Thyroid gland (tissue), 4 donors: ENCODE data around the gene LAMTOR3. TPM values are rescaled to one million over a fixed set of nuclear protein-coding genes. Genes with fewer than 3 reads are reported as not detected.
A peak's percentile ranks its signal among the peaks of the same experiment; 100 is the strongest.

ENCODE experiments used
- DNase-seq, 2 donors: peaks; one replicate each; pipeline ENCODE4 v3.0.0-alpha.2; 2019
- H3K27ac ChIP-seq, 3 donors: fragments of 200-600 bp; sonication (generic); 1 replicate in 2 of 3; 2 replicates in 1 of 3; pipeline ENCODE4 v1.5.1; 2016 to 2019; ENCODE audit warnings: mild to moderate bottlenecking in 1 of 3, moderate library complexity in 1 of 3
- H3K27me3 ChIP-seq: fragments of 200-600 bp; sonication (generic); one replicate; pipeline ENCODE4 v1.5.1; 2019
- H3K36me3 ChIP-seq, 2 donors: fragments of 200-600 bp; sonication (generic); one replicate each; pipeline ENCODE4 v1.5.1; 2016 to 2019
- H3K4me1 ChIP-seq, 2 donors: fragments of 200-600 bp; sonication (generic); one replicate each; pipeline ENCODE4 v1.5.1; 2017 to 2019
- H3K4me3 ChIP-seq, 3 donors: fragments of 200-600 bp; sonication (generic); replicated peaks in 1 of 3; 1 replicate in 2 of 3; 2 replicates in 1 of 3; pipeline ENCODE4 v1.5.1; 2016; ENCODE audit warnings: mild to moderate bottlenecking in 1 of 3
- H3K9me3 ChIP-seq: fragments of 200-600 bp; sonication (generic); one replicate; pipeline ENCODE4 v1.5.1; 2017
- POLR2A ChIP-seq, 2 donors: fragments of 450-650 bp; IDR thresholded peaks; one replicate each; pipeline ENCODE4 v1.6.1; 2017; ENCODE audit warnings: antibody characterized with exemption in 2 of 2, mild to moderate bottlenecking in 2 of 2, moderate library complexity in 1 of 2
- WGBS, 2 donors: methylation state at CpG; one replicate each; pipeline ENCODE4 v1.1.5; 2017; 5-methylcytosine and 5-hydroxymethylcytosine counted together
- intact Hi-C: fragments of 100-400 bp; cut with DNase I; formaldehyde crosslinking; loops from one replicate; pipeline ENCODE4 v1.15.1; 2023
- total RNA-seq, 4 donors: library from RNA; depleted of rRNA; stranded (reverse); fragments of >200 nt; gene quantifications; one replicate each; pipeline ENCODE4 v1.2.3, GENCODE V29; 2016
- TF ChIP-seq, protein P1 (sequence below), 6 experiments: fragments of 200-600 bp in 3 of 6; fragments of 450-650 bp in 3 of 6; sonication (generic) in 3 of 6; IDR thresholded peaks; one replicate each; pipeline ENCODE4 v1.5.1; 2016 to 2019; ENCODE audit warnings: antibody characterized with exemption in 6 of 6, mild to moderate bottlenecking in 2 of 6, inconsistent platforms in 1 of 6, moderate library complexity in 1 of 6

LAMTOR3 gene
- total RNA-seq, 4 donors from 2014 or later = 67.5 to 103 (median 86.1) TPM

- intact Hi-C loops = loop anchor here (5.0 kb wide), 2 partner anchors 54 to 331 kb away; partner anchors contain the start of genes DNAJB14 and TRMT10A
- peaks cover 8 to 15% of the 10 kb centered on the region in 2 donors for H3K4me1 ChIP-seq
- no peak for DNase-seq
- H3K4me3 ChIP-seq = peak overlapping the region in 1 of 3 donors; percentile 83
- no peak overlapping the region for H3K27ac ChIP-seq
- H3K27me3 ChIP-seq = no peaks in the 10 kb centered on the region
- 93 to 97% methylated on average over 8 of the region's 8 CpGs for WGBS, 2 donors
- H3K9me3 ChIP-seq = no peaks in the 10 kb centered on the region
- no peaks in the 10 kb centered on the region for H3K36me3 ChIP-seq
- no peak for TF ChIP-seq POLR2A (IDR thresholded peaks at IDR 0.05)
- TF ChIP-seq, protein P1, sequence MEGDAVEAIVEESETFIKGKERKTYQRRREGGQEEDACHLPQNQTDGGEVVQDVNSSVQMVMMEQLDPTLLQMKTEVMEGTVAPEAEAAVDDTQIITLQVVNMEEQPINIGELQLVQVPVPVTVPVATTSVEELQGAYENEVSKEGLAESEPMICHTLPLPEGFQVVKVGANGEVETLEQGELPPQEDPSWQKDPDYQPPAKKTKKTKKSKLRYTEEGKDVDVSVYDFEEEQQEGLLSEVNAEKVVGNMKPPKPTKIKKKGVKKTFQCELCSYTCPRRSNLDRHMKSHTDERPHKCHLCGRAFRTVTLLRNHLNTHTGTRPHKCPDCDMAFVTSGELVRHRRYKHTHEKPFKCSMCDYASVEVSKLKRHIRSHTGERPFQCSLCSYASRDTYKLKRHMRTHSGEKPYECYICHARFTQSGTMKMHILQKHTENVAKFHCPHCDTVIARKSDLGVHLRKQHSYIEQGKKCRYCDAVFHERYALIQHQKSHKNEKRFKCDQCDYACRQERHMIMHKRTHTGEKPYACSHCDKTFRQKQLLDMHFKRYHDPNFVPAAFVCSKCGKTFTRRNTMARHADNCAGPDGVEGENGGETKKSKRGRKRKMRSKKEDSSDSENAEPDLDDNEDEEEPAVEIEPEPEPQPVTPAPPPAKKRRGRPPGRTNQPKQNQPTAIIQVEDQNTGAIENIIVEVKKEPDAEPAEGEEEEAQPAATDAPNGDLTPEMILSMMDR (IDR thresholded peaks at IDR 0.05) = no peak
These were observed 1.2 kb downstream of the LAMTOR3 start for GRCh38 chr4:99893029-99893428.

- no peak for DNase-seq
- no peak overlapping the region for H3K4me3 ChIP-seq
- no peaks in the 10 kb centered on the region for H3K9me3 ChIP-seq
- no peak overlapping the region for H3K27ac ChIP-seq
- intact Hi-C loops = loop anchor here (5.0 kb wide), 2 partner anchors 56 to 329 kb away; partner anchors contain the start of genes DNAJB14 and TRMT10A
- peaks cover 8 to 15% of the 10 kb centered on the region in 2 donors for H3K4me1 ChIP-seq
- WGBS, 2 donors = 82 to 88% methylated on average over 2 of the region's 2 CpGs
- no peaks in the 10 kb centered on the region for H3K27me3 ChIP-seq
- TF ChIP-seq POLR2A (IDR thresholded peaks at IDR 0.05) = no peak
- TF ChIP-seq, protein P1 (IDR thresholded peaks at IDR 0.05) = no peak
- H3K36me3 ChIP-seq = no peaks in the 10 kb centered on the region
These were observed 2.9 kb downstream of the LAMTOR3 start for GRCh38 chr4:99891351-99891750.

GRCh38 chr4:99887837-99888236 is 6.4 kb downstream of the LAMTOR3 start:
- H3K4me1 ChIP-seq = peaks cover 1 to 3% of the 10 kb centered on the region in 2 donors

DNA sequence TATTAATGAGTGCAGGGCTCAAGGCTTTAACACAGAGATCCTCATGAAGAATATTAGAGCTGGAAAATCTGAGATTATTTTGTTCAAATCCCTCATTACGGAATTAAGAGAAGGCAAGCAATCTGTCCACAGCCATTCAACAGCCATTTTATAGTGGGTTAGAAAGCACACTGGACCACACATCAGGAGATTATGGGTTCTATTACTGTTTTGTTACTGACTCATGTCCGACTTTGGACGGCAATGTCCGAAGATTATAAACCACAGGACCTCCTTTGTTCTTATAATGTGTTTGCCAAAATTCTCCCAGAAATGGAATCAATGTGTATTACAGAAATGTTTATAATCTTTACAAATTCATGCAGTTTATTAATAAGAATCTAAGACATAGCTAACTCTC is 8.1 kb downstream of the LAMTOR3 start:
- peaks cover 14 to 16% of the 10 kb centered on the region in 2 donors for H3K36me3 ChIP-seq
- TF ChIP-seq, protein P1 (IDR thresholded peaks at IDR 0.05) = no peak
- no peak for TF ChIP-seq POLR2A (IDR thresholded peaks at IDR 0.05)
- WGBS, 2 donors = 89 to 93% methylated on average over 4 of the region's 4 CpGs
- intact Hi-C loops = no loop called here
- H3K27me3 ChIP-seq = no peaks in the 10 kb centered on the region
- no peak for DNase-seq
- no peaks in the 10 kb centered on the region for H3K9me3 ChIP-seq
- no peak overlapping the region for H3K27ac ChIP-seq
- no peaks in the 10 kb centered on the region for H3K4me1 ChIP-seq
- no peak overlapping the region for H3K4me3 ChIP-seq

More at GRCh38 chr4:99887837-99888236, 6.4 kb downstream of the LAMTOR3 start:
- Histone ChIP-seq H3K9me3 (no peaks in the 10 kb centered on the region), H3K36me3 (peaks cover 6 to 7% of the 10 kb centered on the region in 2 donors), H3K27me3 (no peaks in the 10 kb centered on the region), H3K27ac (no peak overlapping the region), H3K4me3 (no peak overlapping the region)
- intact Hi-C loops = no loop called here
- DNase-seq = no peak
- TF ChIP-seq POLR2A (IDR thresholded peaks at IDR 0.05) = no peak
- TF ChIP-seq, protein P1 (IDR thresholded peaks at IDR 0.05) = no peak
- 74 to 75% methylated on average over 5 of the region's 5 CpGs for WGBS, 2 donors

DNA sequence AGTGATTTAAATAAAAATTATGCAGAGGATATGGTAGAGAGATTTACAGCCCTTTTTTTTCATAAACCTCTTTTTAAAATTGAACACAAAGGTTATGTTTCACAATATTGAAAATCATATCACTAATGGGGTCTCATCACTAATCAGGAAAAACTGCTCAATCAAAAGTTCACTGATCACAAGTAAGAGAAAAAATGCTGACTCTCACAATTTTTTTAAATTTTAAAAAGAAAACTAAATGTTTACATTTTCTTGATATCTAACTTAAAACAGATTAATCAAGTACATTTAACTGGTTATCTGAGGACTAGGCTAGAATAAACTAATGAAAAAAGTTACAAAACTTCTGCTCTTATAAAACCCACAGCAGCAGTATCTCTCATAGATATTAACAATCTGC is 8.5 kb downstream of the LAMTOR3 start:
- peaks cover 17 to 21% of the 10 kb centered on the region in 2 donors for H3K36me3 ChIP-seq

More for the DNA sequence above, 8.5 kb downstream of the LAMTOR3 start:
- Histone ChIP-seq H3K4me1 (no peaks in the 10 kb centered on the region), H3K9me3 (no peaks in the 10 kb centered on the region), H3K4me3 (no peak overlapping the region), H3K27me3 (no peaks in the 10 kb centered on the region), H3K27ac (no peak overlapping the region)
- no peak for DNase-seq
- intact Hi-C loops = no loop called here
- TF ChIP-seq, protein P1 (IDR thresholded peaks at IDR 0.05) = no peak
- TF ChIP-seq POLR2A (IDR thresholded peaks at IDR 0.05) = no peak
